H1 (cell line): Measurements from ENCODE around the gene RAD51B.

Experiments
- CTCF ChIP-seq, 3 experiments: IDR thresholded peaks; 1 replicate in 2 of 3; 2 replicates in 1 of 3; pipeline versions ENCODE4 v1.5.1 to v1.6.1; 2011; ENCODE audit warnings: low read length in 3 of 3, mild to moderate bottlenecking in 3 of 3, inconsistent platforms in 2 of 3, low read depth in 1 of 3, moderate library complexity in 1 of 3; ENCODE audit not compliant: insufficient read depth in 1 of 3; ENCODE audit errors: control extremely low read depth in 1 of 3
- EP300 ChIP-seq, 2 experiments: IDR thresholded peaks; 1 replicate in 1 of 2; 2 replicates in 1 of 2; pipeline ENCODE4 v1.6.1; 2011 to 2012; ENCODE audit warnings: low read depth in 2 of 2, low read length in 2 of 2, mild to moderate bottlenecking in 2 of 2, borderline replicate concordance in 1 of 2, inconsistent platforms in 1 of 2, moderate library complexity in 1 of 2
- EZH2 ChIP-seq: fragments of 200-600 bp; sonication (generic); IDR thresholded peaks from 2 replicates; pipeline ENCODE4 v1.7.1; 2012; ENCODE audit warnings: low read depth, mild to moderate bottlenecking, moderate library complexity, low read length, inconsistent platforms; ENCODE audit not compliant: severe bottlenecking
- GTF2F1 ChIP-seq: IDR thresholded peaks from 2 replicates; pipeline ENCODE4 v1.6.1; 2012; ENCODE audit warnings: low read depth, low read length, improper control_type of control experiment, borderline replicate concordance
- HDAC6 ChIP-seq: IDR thresholded peaks from one replicate; pipeline ENCODE4 v1.7.1; 2012; ENCODE audit warnings: low read depth, mild to moderate bottlenecking, inconsistent platforms, low read length, moderate library complexity
- JUND ChIP-seq: IDR thresholded peaks from 2 replicates; pipeline ENCODE4 v1.6.1; 2011; ENCODE audit warnings: mild to moderate bottlenecking, improper control_type of control experiment, low read length
- POLR2A ChIP-seq, 2 experiments: IDR thresholded peaks; 1 replicate in 1 of 2; 2 replicates in 1 of 2; pipeline ENCODE4 v1.6.1; 2011; ENCODE audit warnings: low read depth in 2 of 2, low read length in 2 of 2, mild to moderate bottlenecking in 2 of 2; ENCODE audit errors: control extremely low read depth in 1 of 2
- RNF2 ChIP-seq: fragments of 200-900, 300-1000 bp; sonication (generic); IDR thresholded peaks from 2 replicates; pipeline ENCODE4 v1.7.1; 2016; ENCODE audit warnings: borderline replicate concordance, low read depth, mild to moderate bottlenecking, antibody characterized with exemption, low read length; ENCODE audit not compliant: poor library complexity, severe bottlenecking; ENCODE audit errors: missing control alignments
- TAF1 ChIP-seq: IDR thresholded peaks from 2 replicates; pipeline ENCODE4 v1.6.1; 2011; ENCODE audit warnings: mild to moderate bottlenecking, low read depth, low read length

- TF ChIP-seq EZH2 = no peak
- TF ChIP-seq GTF2F1 = no peak
- no peak for TF ChIP-seq POLR2A (IDR thresholded peaks at IDR 0.05; ENCODE audit: control extremely low read depth in 1 of 2, low read depth in 2 of 2, low read length in 2 of 2)
- TF ChIP-seq CTCF (IDR thresholded peaks at IDR 0.05; ENCODE audit: control extremely low read depth in 1 of 3, insufficient read depth in 1 of 3, low read depth in 1 of 3, low read length in 3 of 3) = no peak
- no peak for TF ChIP-seq RNF2
- no peak for TF ChIP-seq TAF1
- TF ChIP-seq HDAC6 = no peak
- TF ChIP-seq EP300 (IDR thresholded peaks at IDR 0.05; ENCODE audit: borderline replicate concordance in 1 of 2, low read depth in 2 of 2, low read length in 2 of 2) = no peak
- no peak for TF ChIP-seq JUND
These were observed 522.7 kb downstream of the RAD51B start for GRCh38 chr14:68342216-68342763.
